Endothelial cell of umbilical vein (primary cell): ENCODE data around the gene LMO7.

Source experiments
- POLR2A ChIP-seq: IDR thresholded peaks from 2 replicates; pipeline ENCODE4 v1.6.1; 2012; ENCODE audit warnings: low read depth, mild to moderate bottlenecking, control low read depth, low read length
- POLR2AphosphoS5 ChIP-seq: IDR thresholded peaks from 2 replicates; pipeline ENCODE4 v1.6.1; 2012; ENCODE audit warnings: low read depth, mild to moderate bottlenecking, control low read depth, low read length, moderate library complexity; ENCODE audit not compliant: insufficient read depth
- TF ChIP-seq, protein P1 (sequence below), 2 donors: IDR thresholded peaks; 1 replicate in 1 of 2; 2 replicates in 1 of 2; pipeline ENCODE4 v1.5.1; 2011; ENCODE audit warnings: low read length in 2 of 2, mild to moderate bottlenecking in 2 of 2, moderate library complexity in 2 of 2, control low read depth in 1 of 2, inconsistent platforms in 1 of 2, low read depth in 1 of 2; ENCODE audit not compliant: insufficient read depth in 1 of 2; ENCODE audit errors: extremely low read depth in 1 of 2

DNA sequence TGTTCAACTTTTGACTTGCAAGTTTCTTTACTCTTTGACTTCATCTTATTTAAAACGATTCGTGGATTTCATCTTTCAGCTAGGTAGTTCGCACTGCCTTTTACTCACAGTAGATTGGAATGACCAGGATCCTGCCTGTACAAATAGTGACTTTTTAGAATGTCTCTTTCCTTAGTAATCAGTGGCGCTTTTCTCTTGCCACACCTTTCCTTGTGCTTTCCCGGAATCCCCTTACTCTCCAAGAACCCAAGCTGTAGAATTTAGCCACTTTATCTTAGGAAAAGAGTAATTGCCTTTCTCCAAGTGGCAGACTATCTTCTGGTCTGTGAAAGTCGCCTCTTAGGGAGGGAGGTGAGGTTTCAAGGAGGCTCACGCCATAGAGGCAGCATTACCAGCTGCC, 123.4 kb downstream of the LMO7 start:
- TF ChIP-seq, protein P1, sequence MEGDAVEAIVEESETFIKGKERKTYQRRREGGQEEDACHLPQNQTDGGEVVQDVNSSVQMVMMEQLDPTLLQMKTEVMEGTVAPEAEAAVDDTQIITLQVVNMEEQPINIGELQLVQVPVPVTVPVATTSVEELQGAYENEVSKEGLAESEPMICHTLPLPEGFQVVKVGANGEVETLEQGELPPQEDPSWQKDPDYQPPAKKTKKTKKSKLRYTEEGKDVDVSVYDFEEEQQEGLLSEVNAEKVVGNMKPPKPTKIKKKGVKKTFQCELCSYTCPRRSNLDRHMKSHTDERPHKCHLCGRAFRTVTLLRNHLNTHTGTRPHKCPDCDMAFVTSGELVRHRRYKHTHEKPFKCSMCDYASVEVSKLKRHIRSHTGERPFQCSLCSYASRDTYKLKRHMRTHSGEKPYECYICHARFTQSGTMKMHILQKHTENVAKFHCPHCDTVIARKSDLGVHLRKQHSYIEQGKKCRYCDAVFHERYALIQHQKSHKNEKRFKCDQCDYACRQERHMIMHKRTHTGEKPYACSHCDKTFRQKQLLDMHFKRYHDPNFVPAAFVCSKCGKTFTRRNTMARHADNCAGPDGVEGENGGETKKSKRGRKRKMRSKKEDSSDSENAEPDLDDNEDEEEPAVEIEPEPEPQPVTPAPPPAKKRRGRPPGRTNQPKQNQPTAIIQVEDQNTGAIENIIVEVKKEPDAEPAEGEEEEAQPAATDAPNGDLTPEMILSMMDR (IDR thresholded peaks at IDR 0.05; ENCODE audit: extremely low read depth in 1 of 2, insufficient read depth in 1 of 2, low read depth in 1 of 2, low read length in 2 of 2), result no peak
- TF ChIP-seq POLR2AphosphoS5 (no peak), POLR2A (no peak)
